Medulla oblongata (tissue), 1 donor: ENCODE results near the gene AGAP2.
"Not testable (repeated sequence)": the region's sequence is repeated elsewhere in the genome, so short reads cannot be mapped to it uniquely, and the experiment has no call there.

Experiments
- DNase-seq: peaks from one replicate; pipeline ENCODE4 v3.0.0-alpha.2; 2015; ENCODE audit errors: extremely low spot score

AGAP2 gene

GRCh38 chr12:57723630-57723962, 14.9 kb downstream of the AGAP2 start:
- no peak for DNase-seq

GRCh38 chr12:57722716-57723629, 15.6 kb downstream of the AGAP2 start:
- no peak for DNase-seq

GRCh38 chr12:57721846-57722608, 16.5 kb downstream of the AGAP2 start:
- not testable (repeated sequence) for DNase-seq

- DNase-seq: no peak
These were observed 17.6 kb downstream of the AGAP2 start for GRCh38 chr12:57720606-57721595.

- DNase-seq: no peak
These were observed 18.6 kb downstream of the AGAP2 start for GRCh38 chr12:57719777-57720605.

GRCh38 chr12:57718641-57719528, 19.7 kb downstream of the AGAP2 start:
- DNase-seq: no peak

- no peak for DNase-seq
These were observed 20.5 kb downstream of the AGAP2 start for GRCh38 chr12:57717846-57718640.

- no peak for DNase-seq
These were observed 21.4 kb downstream of the AGAP2 start for GRCh38 chr12:57717131-57717530.

GRCh38 chr12:57716305-57716704, 22.2 kb downstream of the AGAP2 start:
- no peak for DNase-seq

GRCh38 chr12:57715786-57716185, 22.8 kb downstream of the AGAP2 start:
- no peak for DNase-seq

- DNase-seq: not testable (repeated sequence)
These were observed 23.4 kb downstream of the AGAP2 start for GRCh38 chr12:57715036-57715748.

- no peak for DNase-seq
These were observed 25.3 kb downstream of the AGAP2 start for GRCh38 chr12:57713209-57713608.

- DNase-seq: peak; percentile 22
These were observed 25.8 kb downstream of the AGAP2 start for GRCh38 chr12:57712701-57713100.

- DNase-seq: no peak
These were observed 30.2 kb downstream of the AGAP2 start for GRCh38 chr12:57708296-57708695.

GRCh38 chr12:57707250-57707649, 31.3 kb downstream of the AGAP2 start:
- no peak for DNase-seq

- DNase-seq: no peak
These were observed 38.2 kb downstream of the AGAP2 start for GRCh38 chr12:57700317-57700716.

GRCh38 chr12:57698414-57698813, 40.1 kb downstream of the AGAP2 start:
- no peak for DNase-seq

- DNase-seq: no peak
These were observed 41.5 kb downstream of the AGAP2 start for GRCh38 chr12:57697076-57697475.
